H7 (cell line): ENCODE measurements around the gene WDR35. TPM values are rescaled to one million over a fixed set of nuclear protein-coding genes. Genes with fewer than 3 reads are reported as not detected.
A peak's percentile ranks its signal among the peaks of the same experiment; 100 is the strongest.
"Not testable (repeated sequence)": the region's sequence is repeated elsewhere in the genome, so short reads cannot be mapped to it uniquely, and the experiment has no call there.

Source experiments
- DNase-seq: peaks from one replicate; pipeline ENCODE4 v3.0.0; 2012
- H3K27me3 ChIP-seq: 2 replicates; pipeline ENCODE4 v1.6.0; 2011; ENCODE audit warnings: mild to moderate bottlenecking, low read length; ENCODE audit not compliant: control insufficient read depth, insufficient read depth
- H3K36me3 ChIP-seq: replicated peaks from 2 replicates; pipeline ENCODE4 v1.5.1; 2011; ENCODE audit warnings: low read length; ENCODE audit not compliant: control insufficient read depth, insufficient read depth
- H3K4me3 ChIP-seq: 2 replicates; pipeline ENCODE4 v1.5.1; 2011; ENCODE audit warnings: low read depth, mild to moderate bottlenecking, control low read depth, low read length, moderate library complexity; ENCODE audit not compliant: insufficient read depth
- total RNA-seq: library from RNA; depleted of rRNA; stranded (reverse); fragments of >200 nt; shearing (Covaris generic); gene quantifications from 2 replicates; pipeline ENCODE4 v1.2.3, GENCODE V29; 2014

WDR35 gene
- total RNA-seq, 1 experiment from 2014 or later: 12.4 TPM

- Histone ChIP-seq H3K36me3 (no peaks in the 10 kb centered on the region), H3K4me3 (peak overlapping the region; percentile 73), H3K27me3 (no peaks in the 10 kb centered on the region)
- DNase-seq: no peak
Observed at GRCh38 chr2:19900931-19901441, 88.9 kb downstream of the WDR35 start.

DNA sequence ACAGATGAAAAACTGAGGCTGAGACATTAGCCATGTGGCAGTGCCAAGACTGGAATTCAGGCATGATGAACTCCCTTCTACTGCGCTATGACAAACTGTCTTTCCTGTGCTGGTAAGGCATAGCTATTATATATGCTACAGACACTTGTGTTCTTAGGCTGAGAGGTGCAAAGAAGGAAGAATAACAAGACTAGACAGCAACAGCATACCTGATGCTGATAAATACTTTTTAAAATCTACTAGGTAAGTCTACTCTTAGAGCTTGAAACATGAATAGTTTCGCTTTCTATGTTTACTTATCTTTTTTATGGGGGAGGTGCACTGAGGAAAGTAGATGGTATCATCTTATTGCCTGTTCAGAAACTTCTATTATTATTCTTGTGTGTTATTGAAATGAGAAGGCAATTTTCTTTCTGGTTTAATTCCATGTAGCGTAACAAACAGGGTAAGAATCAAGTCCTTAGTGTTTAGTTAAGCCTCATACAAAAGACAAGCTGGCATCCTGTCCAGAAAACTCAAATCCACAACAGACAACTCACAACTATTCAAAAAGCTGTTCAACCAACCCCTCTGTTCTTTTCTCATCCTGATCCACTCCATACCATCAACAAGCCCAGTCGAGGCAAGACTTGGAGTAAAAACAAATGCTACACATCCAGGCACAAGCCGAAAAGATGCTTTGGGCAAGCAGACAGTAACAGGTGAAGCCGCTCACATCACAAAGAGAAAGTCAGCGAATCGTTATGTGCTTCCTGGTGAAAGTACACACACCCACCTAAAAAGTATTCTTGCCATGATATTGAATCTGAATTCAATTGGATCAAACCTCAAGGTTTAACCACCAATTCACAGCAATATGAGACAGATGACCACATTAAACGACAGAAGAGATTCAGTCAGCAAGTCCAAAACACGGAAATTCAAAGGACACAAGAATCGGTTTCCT, 89.6 kb downstream of the WDR35 start:
- no peaks in the 10 kb centered on the region for H3K36me3 ChIP-seq
- H3K4me3 ChIP-seq: peak overlapping the region; percentile 73
- no peaks in the 10 kb centered on the region for H3K27me3 ChIP-seq
- no peak for DNase-seq

- H3K27me3 ChIP-seq: no peaks in the 10 kb centered on the region
- no peaks in the 10 kb centered on the region for H3K36me3 ChIP-seq
- DNase-seq: no peak
Observed at GRCh38 chr2:19898592-19899329, 91.1 kb downstream of the WDR35 start.

DNA sequence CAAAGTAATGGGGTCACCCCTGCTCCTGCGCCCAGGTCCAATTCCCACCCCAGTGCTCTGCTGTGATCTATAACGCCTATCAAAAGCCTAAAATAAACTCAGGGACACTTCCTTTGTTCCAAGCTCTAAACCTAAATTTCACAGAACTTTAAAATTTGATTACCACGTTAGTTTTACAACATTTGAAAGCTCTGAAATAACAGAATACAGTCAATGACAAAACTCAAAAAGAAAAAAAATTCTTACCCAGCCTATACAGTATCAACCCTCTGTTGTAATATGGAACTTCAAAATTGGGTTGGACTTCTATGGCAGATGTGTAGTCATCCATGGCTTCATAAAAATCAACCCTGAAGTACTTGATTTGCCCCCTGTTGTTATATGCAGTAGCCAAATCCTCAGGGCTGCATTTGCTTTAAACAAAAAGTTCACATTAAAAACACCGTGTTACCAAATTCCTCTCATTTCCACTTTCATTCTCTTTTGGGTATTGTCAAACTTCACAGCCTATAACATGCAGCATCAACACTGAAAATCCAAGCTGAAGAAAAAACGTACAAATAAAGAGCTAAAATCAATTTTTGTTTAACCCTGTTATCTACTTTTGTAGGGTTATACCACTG, 92.2 kb downstream of the WDR35 start:
- H3K4me3 ChIP-seq: no peak overlapping the region
- DNase-seq: no peak
- no peaks in the 10 kb centered on the region for H3K27me3 ChIP-seq
- H3K36me3 ChIP-seq: no peaks in the 10 kb centered on the region

More at GRCh38 chr2:19898592-19899329, 91.1 kb downstream of the WDR35 start:
- H3K4me3 ChIP-seq: no peak overlapping the region

- no peaks in the 10 kb centered on the region for H3K36me3 ChIP-seq
- no peaks in the 10 kb centered on the region for H3K27me3 ChIP-seq
- H3K4me3 ChIP-seq: no peak overlapping the region
- no peak for DNase-seq
Observed at GRCh38 chr2:19895535-19895934, 94.4 kb downstream of the WDR35 start.

DNA sequence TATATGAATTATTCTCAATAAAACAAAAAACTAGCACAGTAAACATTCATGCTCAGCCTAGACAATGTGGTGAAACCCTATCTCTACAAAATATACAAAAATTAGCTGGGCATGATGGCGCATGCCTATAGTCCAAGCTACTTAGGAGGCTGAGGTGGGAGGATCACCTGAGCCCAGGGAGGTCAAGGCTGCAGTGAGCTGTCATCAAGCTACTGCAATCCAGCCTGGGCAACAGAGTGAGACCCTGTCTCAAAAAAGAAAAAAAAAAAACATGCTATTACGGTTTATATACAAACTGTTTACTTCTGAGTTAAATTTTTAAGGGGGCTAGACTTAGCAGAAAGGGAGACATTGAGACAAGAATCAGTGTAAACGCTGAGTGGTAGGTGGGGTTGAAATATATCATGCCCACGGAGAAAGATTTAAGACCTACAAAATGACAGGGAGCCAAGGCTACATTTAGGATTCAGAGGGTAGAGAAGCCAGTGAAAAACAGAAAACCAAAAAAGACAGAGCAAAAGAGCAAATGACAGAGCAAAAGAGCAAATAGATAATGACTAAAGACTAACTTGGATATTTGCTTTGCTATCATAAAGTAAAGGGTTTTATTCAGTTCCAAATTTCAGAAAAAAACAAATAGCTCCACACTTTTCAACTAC, 95.6 kb downstream of the WDR35 start:
- no peak for DNase-seq
- Histone ChIP-seq H3K27me3 (no peaks in the 10 kb centered on the region), H3K36me3 (no peaks in the 10 kb centered on the region), H3K4me3 (no peak overlapping the region)

- no peaks in the 10 kb centered on the region for H3K36me3 ChIP-seq
- H3K27me3 ChIP-seq: no peaks in the 10 kb centered on the region
- H3K4me3 ChIP-seq: no peak overlapping the region
- no peak for DNase-seq
Observed at GRCh38 chr2:19893520-19894133, 96.3 kb downstream of the WDR35 start.

DNA sequence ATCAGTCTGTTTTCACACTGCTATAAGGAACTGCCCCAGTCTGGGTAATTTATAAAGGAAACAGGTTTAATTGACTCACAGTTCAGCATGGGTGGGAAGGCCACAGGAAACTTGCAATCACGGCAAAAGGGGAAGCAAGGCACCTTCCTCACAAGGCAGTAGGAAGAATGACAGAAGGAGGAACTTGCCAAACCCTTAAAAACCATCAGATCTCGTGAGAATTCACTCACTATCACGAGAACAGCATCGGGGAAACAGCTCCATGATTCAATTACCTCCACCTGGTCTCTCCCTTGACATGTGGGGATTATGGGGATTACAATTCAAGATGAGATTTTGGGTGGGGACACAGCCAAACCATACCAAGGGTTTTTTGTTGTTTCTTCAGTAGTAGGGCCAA, 97.9 kb downstream of the WDR35 start:
- not testable (repeated sequence) for H3K27me3 ChIP-seq, H3K4me3 ChIP-seq, H3K36me3 ChIP-seq, DNase-seq

GRCh38 chr2:19890104-19890503, 99.8 kb downstream of the WDR35 start:
- DNase-seq: no peak
- Histone ChIP-seq H3K27me3 (no peaks in the 10 kb centered on the region), H3K4me3 (no peak overlapping the region), H3K36me3 (no peaks in the 10 kb centered on the region)

DNA sequence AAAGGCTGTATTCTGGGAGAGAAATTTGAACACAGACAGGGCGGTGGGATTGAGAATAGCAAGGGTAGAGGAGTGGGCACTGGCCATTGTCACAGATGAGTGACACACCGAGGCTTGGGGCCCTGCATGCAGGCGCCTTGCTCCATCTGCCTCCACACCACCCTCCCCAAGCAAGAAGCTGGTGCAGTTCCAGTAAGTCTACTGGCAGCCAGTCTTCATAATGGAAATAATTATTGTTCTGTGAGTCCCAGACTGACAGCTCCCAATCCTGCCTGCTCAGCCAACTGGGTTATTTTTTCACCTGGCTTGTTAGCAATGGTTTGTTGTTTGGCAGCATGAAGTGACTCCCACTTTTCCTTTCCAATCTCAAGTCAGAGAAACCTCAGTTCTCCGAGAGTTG, 101.1 kb downstream of the WDR35 start:
- DNase-seq: peak; percentile 2
- no peaks in the 10 kb centered on the region for H3K36me3 ChIP-seq
- H3K4me3 ChIP-seq: no peak overlapping the region
- no peaks in the 10 kb centered on the region for H3K27me3 ChIP-seq

- Histone ChIP-seq H3K4me3 (no peak overlapping the region), H3K36me3 (no peaks in the 10 kb centered on the region), H3K27me3 (no peaks in the 10 kb centered on the region)
- DNase-seq: peak; percentile 2
Observed at GRCh38 chr2:19887510-19887909, 102.4 kb downstream of the WDR35 start.

DNA sequence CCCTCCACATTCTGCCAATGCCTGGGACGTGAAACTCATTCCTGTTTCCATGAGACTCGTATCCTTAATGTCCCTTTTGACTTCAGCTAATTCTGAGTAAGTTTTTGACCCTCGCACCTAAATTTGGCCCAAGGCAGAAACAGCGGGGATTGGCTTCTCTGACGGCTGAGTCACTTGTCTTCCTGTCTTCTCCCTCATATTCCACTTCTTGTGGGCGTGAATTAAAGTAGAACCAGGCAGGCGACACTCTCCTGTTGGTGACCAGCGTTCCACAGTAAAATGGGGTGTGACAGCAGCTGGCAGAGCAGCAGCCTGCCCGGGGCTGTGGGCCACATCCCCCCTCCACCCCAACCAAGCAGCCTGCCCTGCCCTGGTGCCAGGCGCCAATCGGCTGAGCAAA, 103.6 kb downstream of the WDR35 start:
- DNase-seq: no peak
- Histone ChIP-seq H3K4me3 (no peak overlapping the region), H3K36me3 (no peaks in the 10 kb centered on the region), H3K27me3 (no peaks in the 10 kb centered on the region)

DNA sequence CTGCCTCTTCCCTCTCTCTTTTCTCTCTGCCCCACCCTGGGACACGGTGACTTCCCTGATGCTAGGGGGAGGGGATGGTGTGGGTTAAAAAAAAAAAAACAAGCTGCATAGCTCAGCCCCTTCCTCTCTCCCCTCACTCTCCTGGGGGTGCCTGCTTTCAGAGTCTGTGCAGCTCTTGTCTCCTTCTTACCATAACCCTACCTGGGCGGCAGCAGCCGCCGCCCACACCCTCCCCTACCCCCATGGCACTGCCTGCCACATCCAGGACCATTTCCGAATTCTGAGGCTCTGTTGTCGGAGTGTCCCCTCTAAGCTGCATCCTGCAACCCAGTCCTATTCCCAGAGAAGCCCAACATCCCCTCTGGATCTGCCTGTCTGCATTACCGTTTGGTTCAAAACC, 104.1 kb downstream of the WDR35 start:
- Histone ChIP-seq H3K4me3 (no peak overlapping the region), H3K27me3 (no peaks in the 10 kb centered on the region), H3K36me3 (no peaks in the 10 kb centered on the region)
- DNase-seq: peak; percentile 21
